ENCODE results near the gene PPFIA1. TPM values are rescaled to one million over a fixed set of nuclear protein-coding genes. Genes with fewer than 3 reads are reported as not detected.

Gene PPFIA1
- total RNA-seq, 4 donors from 2014 or later: 34.9 to 141 (median 69.7) TPM

GRCh38 chr11:70311616-70312015 lies 41.1 kb downstream of the PPFIA1 start:
- no peaks in the 10 kb centered on the region for H3K27me3 ChIP-seq
- H3K9me3 ChIP-seq: no peaks in the 10 kb centered on the region
- H3K36me3 ChIP-seq: peaks cover 8% of the 10 kb centered on the region
- peaks cover 5% of the 10 kb centered on the region for H3K4me1 ChIP-seq
- no peak overlapping the region for H3K27ac ChIP-seq
- no peak for TF ChIP-seq POLR2A (IDR thresholded peaks at IDR 0.05)
- no peak for TF ChIP-seq POLR2AphosphoS5 (IDR thresholded peaks at IDR 0.05)
- no peak for TF ChIP-seq EP300 (IDR thresholded peaks at IDR 0.05)
- no peak for TF ChIP-seq CTCF (IDR thresholded peaks at IDR 0.05)
- no peak overlapping the region for H3K4me3 ChIP-seq
- 93% methylated on average over 4 of the region's 4 CpGs for WGBS
- no peak for DNase-seq (ENCODE audit: low spot score in 2 of 2)

- Histone ChIP-seq H3K9me3 (no peaks in the 10 kb centered on the region), H3K27me3 (no peaks in the 10 kb centered on the region), H3K4me3 (no peak overlapping the region), H3K36me3 (peaks cover 8% of the 10 kb centered on the region), H3K27ac (no peak overlapping the region), H3K4me1 (peaks cover 2% of the 10 kb centered on the region)
- TF ChIP-seq POLR2AphosphoS5 (IDR thresholded peaks at IDR 0.05) (no peak), EP300 (IDR thresholded peaks at IDR 0.05) (no peak), CTCF (IDR thresholded peaks at IDR 0.05) (no peak), POLR2A (IDR thresholded peaks at IDR 0.05) (no peak)
- 90% methylated on average over 20 of the region's 20 CpGs for WGBS
- no peak for DNase-seq (ENCODE audit: low spot score in 2 of 2)
Observed at GRCh38 chr11:70312401-70313357, 42.2 kb downstream of the PPFIA1 start.

GRCh38 chr11:70313945-70314344 lies 43.5 kb downstream of the PPFIA1 start:
- Histone ChIP-seq H3K27me3 (no peaks in the 10 kb centered on the region), H3K9me3 (no peaks in the 10 kb centered on the region), H3K4me3 (no peak overlapping the region), H3K4me1 (no peaks in the 10 kb centered on the region), H3K27ac (no peak overlapping the region), H3K36me3 (peaks cover 17% of the 10 kb centered on the region)
- TF ChIP-seq EP300 (IDR thresholded peaks at IDR 0.05): no peak
- TF ChIP-seq CTCF (IDR thresholded peaks at IDR 0.05): no peak
- TF ChIP-seq POLR2AphosphoS5 (IDR thresholded peaks at IDR 0.05): no peak
- TF ChIP-seq POLR2A (IDR thresholded peaks at IDR 0.05): no peak
- no peak for DNase-seq (ENCODE audit: low spot score in 2 of 2)
- WGBS: 87% methylated on average over 8 of the region's 8 CpGs

- peaks cover 16% of the 10 kb centered on the region for H3K36me3 ChIP-seq
- no peak overlapping the region for H3K4me3 ChIP-seq
- H3K27me3 ChIP-seq: no peaks in the 10 kb centered on the region
- H3K27ac ChIP-seq: no peak overlapping the region
- H3K9me3 ChIP-seq: no peaks in the 10 kb centered on the region
- no peaks in the 10 kb centered on the region for H3K4me1 ChIP-seq
- WGBS: 88% methylated on average over 10 of the region's 10 CpGs
- no peak for DNase-seq (ENCODE audit: low spot score in 2 of 2)
- no peak for TF ChIP-seq POLR2A (IDR thresholded peaks at IDR 0.05)
- TF ChIP-seq POLR2AphosphoS5 (IDR thresholded peaks at IDR 0.05): no peak
- TF ChIP-seq CTCF (IDR thresholded peaks at IDR 0.05): no peak
- no peak for TF ChIP-seq EP300 (IDR thresholded peaks at IDR 0.05)
Observed at GRCh38 chr11:70314730-70315129, 44.2 kb downstream of the PPFIA1 start.

- 80% methylated on average over 4 of the region's 4 CpGs for whole genome bisulfite sequencing
- no peak overlapping the region for H3K27ac ChIP-seq
Observed at GRCh38 chr11:70315716-70316115, 45.2 kb downstream of the PPFIA1 start.

More at GRCh38 chr11:70315716-70316115, 45.2 kb downstream of the PPFIA1 start:
- TF ChIP-seq POLR2AphosphoS5 (IDR thresholded peaks at IDR 0.05) (no peak), POLR2A (IDR thresholded peaks at IDR 0.05) (no peak), CTCF (IDR thresholded peaks at IDR 0.05) (no peak), EP300 (IDR thresholded peaks at IDR 0.05) (no peak)
- DNase-seq (ENCODE audit: low spot score in 2 of 2): no peak
- Histone ChIP-seq H3K4me3 (no peak overlapping the region), H3K36me3 (peaks cover 21% of the 10 kb centered on the region), H3K27me3 (no peaks in the 10 kb centered on the region), H3K9me3 (no peaks in the 10 kb centered on the region), H3K4me1 (no peaks in the 10 kb centered on the region)
